Loucy (cell line): Measurements from ENCODE around the gene SPDYE16.
"Not testable (repeated sequence)": the region's sequence is repeated elsewhere in the genome, so short reads cannot be mapped to it uniquely, and the experiment has no call there.

Source experiments
- EZH2phosphoT487 ChIP-seq: fragments of 200-600 bp; IDR thresholded peaks from 2 replicates; pipeline ENCODE4 v1.6.1; 2018; ENCODE audit warnings: antibody characterized with exemption, mild to moderate bottlenecking, moderate library complexity, borderline replicate concordance
- TF ChIP-seq, protein P1 (sequence below): fragments of 200-600 bp; sonication (generic); conservative IDR thresholded peaks from 2 replicates; pipeline ENCODE4 v1.5.1; 2014; ENCODE audit warnings: mild to moderate bottlenecking, antibody characterized with exemption, low read length

DNA sequence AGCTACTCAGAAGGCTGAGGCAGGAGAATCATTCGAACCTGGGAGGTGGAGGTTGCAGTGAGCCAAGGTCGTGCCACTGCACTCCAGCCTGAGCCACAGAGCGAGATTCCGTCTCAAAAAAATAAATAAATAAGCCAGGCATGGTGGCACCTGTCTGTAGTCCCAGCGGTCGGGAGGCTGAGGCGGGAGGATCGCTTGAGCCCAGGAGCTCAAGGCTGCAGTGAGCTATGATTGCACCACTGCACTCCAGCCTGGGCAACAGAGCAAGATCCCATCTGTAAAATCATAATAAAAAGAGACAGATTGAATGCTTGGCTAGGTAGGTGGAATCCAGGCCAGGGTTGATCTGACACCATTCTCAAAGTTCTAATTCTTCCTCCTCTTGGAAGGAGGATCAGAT is 36.5 kb downstream of the SPDYE16 start:
- TF ChIP-seq, protein P1, sequence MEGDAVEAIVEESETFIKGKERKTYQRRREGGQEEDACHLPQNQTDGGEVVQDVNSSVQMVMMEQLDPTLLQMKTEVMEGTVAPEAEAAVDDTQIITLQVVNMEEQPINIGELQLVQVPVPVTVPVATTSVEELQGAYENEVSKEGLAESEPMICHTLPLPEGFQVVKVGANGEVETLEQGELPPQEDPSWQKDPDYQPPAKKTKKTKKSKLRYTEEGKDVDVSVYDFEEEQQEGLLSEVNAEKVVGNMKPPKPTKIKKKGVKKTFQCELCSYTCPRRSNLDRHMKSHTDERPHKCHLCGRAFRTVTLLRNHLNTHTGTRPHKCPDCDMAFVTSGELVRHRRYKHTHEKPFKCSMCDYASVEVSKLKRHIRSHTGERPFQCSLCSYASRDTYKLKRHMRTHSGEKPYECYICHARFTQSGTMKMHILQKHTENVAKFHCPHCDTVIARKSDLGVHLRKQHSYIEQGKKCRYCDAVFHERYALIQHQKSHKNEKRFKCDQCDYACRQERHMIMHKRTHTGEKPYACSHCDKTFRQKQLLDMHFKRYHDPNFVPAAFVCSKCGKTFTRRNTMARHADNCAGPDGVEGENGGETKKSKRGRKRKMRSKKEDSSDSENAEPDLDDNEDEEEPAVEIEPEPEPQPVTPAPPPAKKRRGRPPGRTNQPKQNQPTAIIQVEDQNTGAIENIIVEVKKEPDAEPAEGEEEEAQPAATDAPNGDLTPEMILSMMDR, result not testable (repeated sequence)
- not testable (repeated sequence) for TF ChIP-seq EZH2phosphoT487
